Gastroesophageal sphincter (tissue), 3 donors: ENCODE results near the gene ILK.

ENCODE experiments used
- EP300 ChIP-seq: sonication (generic); formaldehyde crosslinking; IDR thresholded peaks from one replicate; pipeline ENCODE4 v1.6.1; 2017; ENCODE audit warnings: antibody characterized with exemption, mild to moderate bottlenecking
- POLR2A ChIP-seq, 2 donors: fragments of 450-650 bp; IDR thresholded peaks; one replicate each; pipeline ENCODE4 v1.6.1; 2017; ENCODE audit warnings: antibody characterized with exemption in 2 of 2, mild to moderate bottlenecking in 2 of 2, moderate library complexity in 1 of 2
- POLR2AphosphoS5 ChIP-seq: sonication (generic); formaldehyde crosslinking; IDR thresholded peaks from one replicate; pipeline ENCODE4 v1.6.1; 2017; ENCODE audit warnings: antibody characterized with exemption
- TF ChIP-seq, protein P1 (sequence below), 4 experiments: fragments of 200-600 bp in 2 of 4; fragments of 450-650 bp in 2 of 4; sonication (generic) in 1 of 4; IDR thresholded peaks; one replicate each; pipeline ENCODE4 v1.5.1; 2017 to 2019; ENCODE audit warnings: antibody characterized with exemption in 4 of 4, mild to moderate bottlenecking in 2 of 4, moderate library complexity in 2 of 4

- TF ChIP-seq, protein P1, sequence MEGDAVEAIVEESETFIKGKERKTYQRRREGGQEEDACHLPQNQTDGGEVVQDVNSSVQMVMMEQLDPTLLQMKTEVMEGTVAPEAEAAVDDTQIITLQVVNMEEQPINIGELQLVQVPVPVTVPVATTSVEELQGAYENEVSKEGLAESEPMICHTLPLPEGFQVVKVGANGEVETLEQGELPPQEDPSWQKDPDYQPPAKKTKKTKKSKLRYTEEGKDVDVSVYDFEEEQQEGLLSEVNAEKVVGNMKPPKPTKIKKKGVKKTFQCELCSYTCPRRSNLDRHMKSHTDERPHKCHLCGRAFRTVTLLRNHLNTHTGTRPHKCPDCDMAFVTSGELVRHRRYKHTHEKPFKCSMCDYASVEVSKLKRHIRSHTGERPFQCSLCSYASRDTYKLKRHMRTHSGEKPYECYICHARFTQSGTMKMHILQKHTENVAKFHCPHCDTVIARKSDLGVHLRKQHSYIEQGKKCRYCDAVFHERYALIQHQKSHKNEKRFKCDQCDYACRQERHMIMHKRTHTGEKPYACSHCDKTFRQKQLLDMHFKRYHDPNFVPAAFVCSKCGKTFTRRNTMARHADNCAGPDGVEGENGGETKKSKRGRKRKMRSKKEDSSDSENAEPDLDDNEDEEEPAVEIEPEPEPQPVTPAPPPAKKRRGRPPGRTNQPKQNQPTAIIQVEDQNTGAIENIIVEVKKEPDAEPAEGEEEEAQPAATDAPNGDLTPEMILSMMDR (IDR thresholded peaks at IDR 0.05): no peak
- no peak for TF ChIP-seq POLR2A (IDR thresholded peaks at IDR 0.05)
- no peak for TF ChIP-seq POLR2AphosphoS5
- no peak for TF ChIP-seq EP300
These were observed 9.9 kb downstream of the ILK start for GRCh38 chr11:6613496-6613895.
